HG03469 (cell line): ENCODE data around the gene PAEP.
"Not testable (repeated sequence)": the region's sequence is repeated elsewhere in the genome, so short reads cannot be mapped to it uniquely, and the experiment has no call there.

Source experiments
- ATAC-seq: cut with Tn5 transposase; IDR thresholded peaks from one replicate; pipeline ENCODE4 v1.9.1; 2021; ENCODE audit warnings: mild to moderate bottlenecking, moderate library complexity, moderate number of reproducible peaks; ENCODE audit not compliant: unreplicated experiment

Gene PAEP

GRCh38 chr9:135525241-135526088 lies 36.1 kb upstream of the PAEP start:
- ATAC-seq, result no peak

GRCh38 chr9:135526089-135526729 lies 35.3 kb upstream of the PAEP start:
- no peak for ATAC-seq

- ATAC-seq, result no peak
Observed at GRCh38 chr9:135526730-135527571, 34.6 kb upstream of the PAEP start.

- ATAC-seq, result not testable (repeated sequence)
Observed at GRCh38 chr9:135528842-135529435, 32.6 kb upstream of the PAEP start.

- no peak for ATAC-seq
Observed at GRCh38 chr9:135530146-135530545, 31.4 kb upstream of the PAEP start.

GRCh38 chr9:135531096-135531495 lies 30.5 kb upstream of the PAEP start:
- no peak for ATAC-seq

- ATAC-seq, result no peak
Observed at GRCh38 chr9:135533113-135533512, 28.4 kb upstream of the PAEP start.

DNA sequence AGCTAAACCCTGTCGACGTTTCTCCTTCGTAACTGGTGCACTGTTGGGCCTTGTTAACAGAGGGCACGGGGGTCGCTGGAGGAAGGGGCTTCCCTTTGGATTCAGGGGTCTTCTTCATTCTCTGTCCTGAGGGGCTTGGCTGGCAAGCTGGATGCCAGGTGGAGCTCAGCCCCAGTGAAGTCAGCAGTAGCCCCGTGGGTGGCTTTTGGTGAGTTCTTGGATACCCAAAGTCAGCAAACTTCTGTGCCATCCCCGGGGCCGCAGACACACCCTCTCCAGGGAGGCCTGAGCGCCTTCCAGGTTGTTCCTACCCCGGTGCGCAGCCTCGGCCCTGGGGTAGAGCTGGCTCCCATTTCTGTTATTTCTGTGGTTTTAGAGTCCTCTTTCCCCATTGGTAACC lies 27.9 kb upstream of the PAEP start:
- ATAC-seq, result no peak

- not testable (repeated sequence) for ATAC-seq
Observed at GRCh38 chr9:135534192-135534711, 27.3 kb upstream of the PAEP start.

GRCh38 chr9:135534826-135535225 lies 26.7 kb upstream of the PAEP start:
- ATAC-seq, result not testable (repeated sequence)

DNA sequence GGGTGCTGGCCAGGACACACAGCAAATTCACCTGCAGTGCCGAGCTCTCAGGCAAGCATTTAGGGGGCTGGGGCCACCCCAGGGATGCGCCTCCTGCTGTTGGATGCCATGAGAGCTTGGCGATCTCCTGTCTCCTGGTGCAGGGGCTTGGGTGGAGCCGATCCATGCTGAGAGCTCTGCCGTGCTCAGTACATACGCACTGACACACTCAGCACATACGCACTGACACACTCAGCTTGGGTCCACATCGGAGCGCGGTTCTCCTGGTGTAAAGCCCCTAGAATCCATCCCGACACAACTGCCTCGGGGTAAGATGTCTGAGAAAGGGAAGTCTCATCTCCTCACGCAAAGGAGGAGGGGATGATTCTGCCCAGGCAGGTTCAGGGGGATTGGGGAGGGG lies 25.9 kb upstream of the PAEP start:
- ATAC-seq, result not testable (repeated sequence)

- no peak for ATAC-seq
Observed at GRCh38 chr9:135536216-135536615, 25.3 kb upstream of the PAEP start.

DNA sequence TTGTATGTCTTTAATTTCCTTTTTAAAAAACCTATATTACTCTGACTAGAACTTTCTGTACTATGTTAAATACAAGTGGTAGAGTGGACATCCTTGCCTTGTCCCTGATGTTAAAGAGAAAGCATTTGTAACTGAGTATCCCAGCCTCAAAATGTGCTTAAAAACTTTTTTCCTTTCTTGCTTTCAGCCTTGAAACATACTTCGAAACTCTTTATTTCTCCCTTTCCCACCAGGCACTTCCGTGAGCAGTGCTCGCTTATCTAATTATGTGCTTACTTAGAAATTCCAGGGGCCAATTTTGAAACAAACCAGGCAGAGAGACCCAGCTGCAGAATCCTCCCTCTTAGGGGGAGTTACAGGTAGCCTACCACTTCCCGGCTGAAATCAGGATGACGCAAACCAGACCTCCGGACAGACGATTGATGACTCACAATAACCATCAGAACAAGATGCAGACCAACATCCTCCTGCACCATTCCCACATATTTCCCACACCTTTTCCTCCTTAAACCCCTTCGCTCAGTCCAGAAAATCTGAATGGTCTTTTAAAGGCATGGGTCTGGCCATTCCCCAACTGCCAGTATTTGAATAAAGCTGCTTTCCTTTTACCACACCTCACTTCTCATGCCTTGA lies 18.2 kb upstream of the PAEP start:
- not testable (repeated sequence) for ATAC-seq

DNA sequence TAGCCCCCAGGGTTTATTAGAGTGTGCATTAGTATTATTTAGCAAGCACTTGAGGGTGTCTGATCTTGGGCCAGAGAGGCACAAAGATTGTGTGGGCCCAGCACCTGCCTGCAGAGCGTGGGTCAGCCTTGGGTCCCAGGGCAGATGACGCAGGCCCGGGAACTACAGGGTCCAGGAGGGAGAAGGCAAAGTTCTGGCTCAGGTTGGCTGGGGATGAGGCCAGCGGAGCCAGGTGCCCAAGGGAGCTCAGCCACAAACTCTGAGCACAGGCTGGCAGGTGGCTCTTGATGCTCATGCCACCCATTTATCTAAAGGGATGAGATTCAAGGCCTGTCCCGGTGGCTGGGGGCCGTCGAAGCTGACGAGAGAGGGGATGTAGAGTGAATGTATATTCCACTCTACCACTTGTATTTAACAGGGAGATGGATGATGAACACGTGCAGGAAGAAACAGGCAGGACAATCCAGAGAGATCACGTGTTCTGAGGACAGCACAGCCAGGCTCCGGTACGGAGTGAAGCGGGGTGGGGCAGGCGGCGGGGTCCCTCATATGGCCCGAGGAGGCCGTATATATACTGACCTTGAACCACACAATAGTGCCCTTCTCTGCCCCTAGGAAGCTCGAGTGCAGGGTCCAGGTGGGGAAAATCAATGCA lies 16.4 kb upstream of the PAEP start:
- no peak for ATAC-seq

DNA sequence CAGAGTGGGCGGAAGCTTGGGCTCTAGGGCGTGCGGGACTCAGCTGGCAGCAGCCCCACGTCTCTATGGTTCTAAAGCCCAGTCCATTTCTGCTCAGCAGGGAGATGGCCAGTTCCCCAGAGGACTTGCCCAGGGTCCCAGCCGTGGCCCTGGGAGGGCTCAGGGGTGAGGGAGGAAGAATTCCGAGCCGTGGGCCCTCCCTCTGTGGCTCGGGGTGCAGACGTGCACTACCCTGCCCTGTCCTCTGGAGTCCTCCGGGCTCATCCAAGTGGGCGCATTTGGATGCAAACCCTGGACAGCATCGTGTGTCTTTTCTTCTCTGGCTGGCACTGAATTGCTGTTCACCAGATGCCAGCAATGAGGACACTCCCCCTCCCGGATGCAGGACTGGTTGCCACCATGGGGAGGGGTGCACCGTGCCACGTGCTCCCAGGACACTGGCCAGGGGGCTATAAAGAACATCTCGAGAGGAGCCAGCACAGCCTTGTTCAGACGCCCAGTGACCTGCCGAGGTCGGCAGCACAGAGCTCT lies 15.8 kb upstream of the PAEP start, which contains the start of gene OBP2A:
Gene OBP2A, plus strand, starts transcription at position 481 of the 531 bp plus-strand sequence. CDS start 55 bp downstream, outside the sequence.
- ATAC-seq, result not testable (repeated sequence)

DNA sequence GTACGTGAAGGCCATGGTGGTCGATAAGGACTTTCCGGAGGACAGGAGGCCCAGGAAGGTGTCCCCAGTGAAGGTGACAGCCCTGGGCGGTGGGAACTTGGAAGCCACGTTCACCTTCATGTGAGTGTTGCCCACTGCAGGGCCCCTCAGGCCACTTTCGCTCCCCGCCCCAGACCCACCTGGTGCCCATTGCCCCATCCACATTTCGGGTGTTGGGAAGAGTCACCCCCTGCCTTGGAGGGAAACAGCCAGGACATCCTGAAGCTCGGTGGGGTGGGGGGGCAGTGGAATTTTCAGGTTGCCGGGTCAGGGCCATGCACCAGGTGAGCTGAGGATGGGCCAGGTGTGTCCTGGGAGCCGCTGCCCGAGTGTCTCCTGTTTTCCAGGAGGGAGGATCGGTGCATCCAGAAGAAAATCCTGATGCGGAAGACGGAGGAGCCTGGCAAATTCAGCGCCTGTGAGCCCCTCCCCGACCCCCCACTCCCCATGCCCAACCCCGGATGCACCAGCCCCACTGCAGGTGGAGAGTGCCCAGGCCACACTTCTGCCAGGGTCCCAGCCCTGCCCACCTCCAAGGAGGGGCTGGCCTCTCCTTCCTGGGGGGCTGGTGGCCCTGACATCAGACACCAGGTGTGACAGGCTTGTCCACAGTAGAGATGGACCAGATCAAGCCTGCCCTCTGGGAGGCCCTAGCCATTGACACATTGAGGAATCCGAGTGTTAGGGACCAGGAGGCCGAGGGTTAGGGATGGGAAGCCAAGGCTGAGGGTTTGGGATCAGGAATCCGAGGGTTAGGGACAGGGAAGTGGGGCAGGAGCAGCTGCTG lies 14.6 kb upstream of the PAEP start:
- ATAC-seq, result not testable (repeated sequence)

- ATAC-seq, result no peak
Observed at GRCh38 chr9:135547756-135548736, 13.5 kb upstream of the PAEP start.
